ENCODE data around the gene ARSJ. TPM values are rescaled to one million over a fixed set of nuclear protein-coding genes. Genes with fewer than 3 reads are reported as not detected.
"Not testable (repeated sequence)": the region's sequence is repeated elsewhere in the genome, so short reads cannot be mapped to it uniquely, and the experiment has no call there.

Gene ARSJ
- 6.4 TPM for total RNA-seq

- peak; percentile 45 for DNase-seq (ENCODE audit: low spot score)
Measured at GRCh38 chr4:113979148-113979904, at the start of gene ARSJ. Gene ARSJ, minus strand, starts transcription at chr4:113979647. Its CDS starts 813 bp downstream, at chr4:113978834.

- DNase-seq (ENCODE audit: low spot score) = no peak
Measured at GRCh38 chr4:114028071-114028470, 48.6 kb upstream of the ARSJ start.

DNA sequence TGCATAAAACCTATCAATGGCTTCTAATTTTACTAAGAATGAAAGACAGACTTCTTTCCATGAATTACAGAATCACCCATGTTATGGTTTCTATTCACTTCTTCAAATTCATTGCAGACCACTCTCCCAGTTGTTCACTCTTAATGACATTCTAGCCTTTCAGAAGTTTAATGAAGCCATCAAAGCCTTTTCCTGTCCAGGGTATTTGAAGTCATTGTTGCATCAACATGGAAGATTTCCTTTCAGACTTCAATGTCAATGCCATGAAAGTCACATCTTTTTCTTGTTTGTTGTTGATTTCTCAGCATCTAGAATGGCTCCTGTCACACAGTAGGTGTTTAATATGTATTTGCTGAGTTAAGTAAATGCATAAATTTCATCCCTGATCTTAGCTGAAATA is 48.1 kb upstream of the ARSJ start:
- no peak for DNase-seq (ENCODE audit: low spot score)

- no peak for DNase-seq (ENCODE audit: low spot score)
Measured at GRCh38 chr4:114026447-114026846, 47.0 kb upstream of the ARSJ start.

GRCh38 chr4:114025176-114025777 is 45.8 kb upstream of the ARSJ start:
- no peak for DNase-seq (ENCODE audit: low spot score)

DNA sequence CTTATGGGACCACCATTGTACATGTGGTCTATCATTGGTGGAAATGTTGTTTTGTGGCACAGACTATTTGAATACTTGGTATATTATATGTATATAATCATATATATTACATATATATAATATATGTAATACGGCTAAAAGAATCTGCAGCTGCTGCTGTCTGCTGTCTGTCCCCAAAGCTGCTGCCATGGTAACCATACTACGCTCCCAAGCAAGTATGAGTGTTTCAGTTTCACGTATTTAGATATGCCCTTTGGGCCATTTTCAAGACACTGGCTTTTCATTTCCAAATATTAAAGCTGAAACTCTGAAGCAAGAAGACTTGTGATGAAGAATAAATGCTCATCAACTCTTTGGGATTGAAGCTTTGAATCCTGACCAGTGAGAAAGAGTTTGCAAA is 42.0 kb upstream of the ARSJ start:
- DNase-seq (ENCODE audit: low spot score) = no peak

GRCh38 chr4:114019969-114020358 is 40.5 kb upstream of the ARSJ start:
- no peak for DNase-seq (ENCODE audit: low spot score)

DNA sequence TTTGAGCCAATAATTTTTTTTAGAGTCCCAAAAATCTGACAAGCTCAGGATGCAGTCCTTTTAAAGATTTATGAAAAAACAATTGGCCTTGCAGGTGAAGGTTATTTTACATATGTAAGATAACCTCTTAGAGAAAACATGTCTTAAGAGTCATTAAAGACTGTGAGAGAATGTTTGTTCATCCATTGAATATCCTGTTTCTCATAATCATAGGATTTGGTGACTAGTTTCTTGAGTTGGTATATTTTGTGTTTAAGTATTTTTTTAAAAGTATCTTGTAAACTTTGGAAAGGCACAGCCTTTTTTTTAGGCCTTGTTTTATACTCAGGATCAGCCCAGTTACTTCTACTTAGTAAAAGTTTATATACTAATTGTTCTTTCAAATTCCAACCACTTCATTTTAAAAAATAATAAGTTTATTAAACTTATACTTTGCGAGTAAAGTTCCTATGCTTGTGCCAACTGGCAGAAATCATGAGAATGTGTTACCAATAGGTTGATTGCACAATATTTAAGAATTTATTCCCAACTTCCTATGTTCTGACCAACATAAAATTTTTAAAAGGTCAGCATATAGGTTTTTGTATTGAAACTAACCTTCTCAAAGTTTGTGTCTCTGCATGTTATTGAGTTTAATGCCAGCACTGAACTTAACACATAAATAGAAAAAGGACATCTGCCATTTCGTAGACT is 40.0 kb upstream of the ARSJ start:
- DNase-seq (ENCODE audit: low spot score) = no peak

DNA sequence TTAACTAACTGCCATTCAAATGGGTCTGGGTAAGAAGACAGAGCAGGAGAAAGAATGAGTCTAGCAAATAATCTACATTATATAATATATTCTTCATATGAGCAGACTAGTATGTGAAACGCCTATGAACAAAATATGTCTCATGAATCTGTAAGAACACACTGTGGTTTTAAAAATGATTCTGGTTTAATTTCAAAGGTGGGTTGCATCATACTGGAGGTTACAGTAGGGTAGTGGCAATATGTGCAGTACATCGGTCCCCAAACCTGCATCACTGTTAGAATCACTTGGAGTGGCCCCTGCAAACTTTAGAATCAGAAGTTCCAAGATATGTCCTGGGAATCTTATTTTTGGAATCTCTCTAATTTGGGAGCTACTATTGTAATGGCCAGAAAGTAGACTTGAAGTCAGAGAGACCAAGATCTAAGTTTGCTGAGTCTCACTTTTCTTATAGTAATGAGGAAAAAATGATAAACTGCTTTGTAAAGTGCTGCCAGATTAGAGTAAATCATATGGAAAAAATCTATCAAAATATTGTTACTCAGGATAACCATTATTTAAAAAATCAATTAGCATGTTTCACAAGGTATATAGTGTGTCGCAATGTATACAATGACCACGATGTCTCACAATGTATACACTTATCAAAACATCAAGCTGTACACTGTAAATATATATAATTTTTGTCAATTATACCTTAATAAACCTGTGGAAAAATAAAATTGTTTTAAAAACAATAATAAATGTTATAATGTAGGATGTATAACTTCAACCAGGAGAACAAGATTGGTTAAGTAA is 37.9 kb upstream of the ARSJ start:
- DNase-seq (ENCODE audit: low spot score) = no peak

GRCh38 chr4:114015444-114015899 is 36.0 kb upstream of the ARSJ start:
- no peak for DNase-seq (ENCODE audit: low spot score)

DNA sequence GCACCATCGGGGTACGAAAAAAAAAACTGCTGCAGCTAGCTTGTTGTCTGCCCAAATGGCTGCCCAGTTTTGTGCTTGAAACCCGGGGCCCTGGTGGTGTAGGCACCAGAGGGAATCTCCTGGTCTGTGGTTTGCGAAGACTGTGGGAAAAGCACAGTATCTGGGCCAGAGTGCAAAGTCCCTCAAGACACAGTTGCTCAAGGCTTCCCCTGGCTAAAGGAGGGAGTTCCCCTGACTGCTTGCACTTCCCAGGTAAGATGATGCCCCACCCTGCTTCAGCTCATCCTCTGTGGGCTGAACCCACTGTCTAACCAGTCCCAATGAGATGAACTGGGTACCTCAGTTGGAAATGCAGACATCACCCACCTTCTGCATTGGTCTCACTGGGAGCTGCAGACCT is 33.8 kb upstream of the ARSJ start:
- not testable (repeated sequence) for DNase-seq (ENCODE audit: low spot score)

DNA sequence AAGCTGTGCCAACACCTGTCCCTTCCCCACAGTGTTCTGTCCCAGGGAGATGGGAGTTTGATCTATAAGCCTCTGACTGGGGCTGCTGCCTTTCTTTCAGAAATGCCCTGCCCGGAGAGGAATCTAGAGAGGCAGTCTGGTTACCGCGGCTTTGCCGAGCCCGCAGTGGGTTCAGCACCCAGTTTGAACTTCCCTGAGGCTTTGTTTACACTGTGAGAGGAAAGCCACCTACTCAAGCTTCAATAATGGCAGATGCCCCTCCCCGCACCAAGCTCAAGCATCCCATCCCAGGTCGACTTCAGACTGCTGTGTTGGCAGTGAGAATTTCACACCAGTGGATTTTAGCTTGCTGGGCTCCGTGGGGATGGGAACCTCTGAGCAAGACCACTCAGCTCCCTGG is 33.3 kb upstream of the ARSJ start:
- DNase-seq (ENCODE audit: low spot score) = no peak

GRCh38 chr4:114005569-114006442 is 26.4 kb upstream of the ARSJ start:
- DNase-seq (ENCODE audit: low spot score) = no peak

DNA sequence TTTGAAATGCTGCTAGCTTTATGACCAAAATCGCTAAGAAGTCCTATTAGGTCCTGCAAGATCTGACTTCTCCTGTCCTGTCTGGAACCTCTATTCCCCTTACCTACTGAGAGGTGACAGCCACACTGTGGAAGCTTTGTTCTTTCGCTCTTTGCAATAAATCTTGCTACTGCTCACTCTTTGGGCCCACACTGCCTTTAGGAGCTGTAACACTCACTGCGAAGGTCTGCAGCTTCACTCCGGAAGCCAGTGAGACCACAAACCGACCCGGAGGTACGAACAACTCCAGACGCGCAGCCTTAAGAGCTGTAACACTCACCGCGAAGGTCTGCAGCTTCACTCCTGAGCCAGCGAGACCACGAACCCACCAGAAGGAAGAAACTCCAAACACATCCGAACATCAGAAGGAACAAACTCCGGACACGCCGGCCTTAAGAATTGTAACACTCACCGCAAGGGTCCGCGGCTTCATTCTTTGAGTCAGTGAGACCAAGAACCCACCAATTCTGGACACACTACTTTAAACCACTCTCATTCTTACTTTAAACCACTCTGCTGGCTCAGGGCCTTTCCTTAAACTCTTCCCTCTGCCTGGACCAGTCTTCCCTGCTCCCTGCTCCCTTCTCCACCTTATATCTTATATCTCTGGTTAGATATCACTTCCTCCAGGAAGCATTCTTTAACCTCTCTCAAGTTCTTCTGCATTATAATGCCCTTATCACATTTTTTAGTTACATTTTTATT is 25.2 kb upstream of the ARSJ start:
- not testable (repeated sequence) for DNase-seq (ENCODE audit: low spot score)

- DNase-seq (ENCODE audit: low spot score) = no peak
Measured at GRCh38 chr4:113998531-113998930, 19.1 kb upstream of the ARSJ start.

GRCh38 chr4:113998079-113998478 is 18.6 kb upstream of the ARSJ start:
- no peak for DNase-seq (ENCODE audit: low spot score)

- no peak for DNase-seq (ENCODE audit: low spot score)
Measured at GRCh38 chr4:113997206-113997605, 17.8 kb upstream of the ARSJ start.

DNA sequence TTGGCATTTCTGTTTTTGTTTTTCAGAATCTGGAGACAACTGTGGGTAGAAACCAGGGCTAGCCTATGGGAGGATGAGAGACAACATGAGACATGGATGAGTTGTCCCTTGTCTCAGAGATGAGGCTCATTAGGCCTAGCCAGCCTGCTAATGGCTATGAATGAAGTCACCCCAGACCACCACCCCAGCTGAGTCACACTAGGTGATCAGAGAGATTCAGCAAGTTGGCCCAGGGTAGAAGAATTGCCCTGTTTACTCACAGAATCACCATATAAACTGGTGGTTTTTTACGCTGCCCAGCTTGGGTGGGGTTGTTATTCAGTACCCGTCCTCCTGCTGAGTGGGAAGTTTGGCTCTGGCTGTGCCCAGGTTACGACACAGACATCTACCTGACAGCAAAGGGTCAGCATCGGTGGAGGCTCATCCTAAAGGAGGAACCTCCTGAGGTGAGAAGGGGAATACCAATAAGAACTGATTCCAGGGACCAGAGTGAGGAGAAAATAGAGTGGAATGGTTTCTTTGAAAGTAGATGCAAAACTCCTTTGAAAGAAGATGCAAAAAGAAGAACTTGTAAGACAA is 17.2 kb upstream of the ARSJ start:
- no peak for DNase-seq (ENCODE audit: low spot score)

DNA sequence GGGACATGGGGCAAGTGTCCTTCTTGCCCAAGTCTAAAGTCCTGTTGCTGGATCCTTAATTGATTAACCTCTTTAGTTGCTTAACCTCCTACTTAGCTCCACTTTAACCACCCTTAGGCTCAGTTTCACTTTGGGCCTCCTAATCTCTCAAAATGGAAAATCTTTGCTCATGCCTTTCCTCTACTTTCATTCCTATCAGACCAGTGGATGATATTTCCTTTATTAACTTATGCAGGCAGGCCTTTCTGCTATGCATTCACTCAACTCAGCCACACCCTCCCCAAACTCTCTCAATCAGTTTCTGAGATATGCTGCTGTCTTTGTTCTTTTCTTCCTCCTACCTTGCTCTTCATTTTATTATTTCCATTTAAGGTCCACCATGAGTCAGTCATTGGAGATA is 14.4 kb upstream of the ARSJ start:
- no peak for DNase-seq (ENCODE audit: low spot score)

- no peak for DNase-seq (ENCODE audit: low spot score)
Measured at GRCh38 chr4:113990886-113991285, 11.4 kb upstream of the ARSJ start.
